Measurements from ENCODE around the gene BLVRA.
"Not testable (repeated sequence)": the region's sequence is repeated elsewhere in the genome, so short reads cannot be mapped to it uniquely, and the experiment has no call there.

Gene BLVRA

GRCh38 chr7:43791665-43792064, 33.2 kb downstream of the BLVRA start:
- no peak overlapping the region for H3K9ac ChIP-seq (ENCODE audit: low read depth, low read length)
- H3K36me3 ChIP-seq (ENCODE audit: control insufficient read depth, insufficient read depth, low read length), result no peaks in the 10 kb centered on the region

GRCh38 chr7:43792471-43793150, 34.1 kb downstream of the BLVRA start:
- Histone ChIP-seq H3K27me3 (ENCODE audit: control insufficient read depth, insufficient read depth, low read length) (no peaks in the 10 kb centered on the region), H3K9me3 (ENCODE audit: control insufficient read depth, insufficient read depth, low read length) (no peaks in the 10 kb centered on the region), H3K4me3 (ENCODE audit: low read depth, low read length) (no peak overlapping the region), H3K4me1 (ENCODE audit: control insufficient read depth, insufficient read depth, low read length) (no peaks in the 10 kb centered on the region), H3K36me3 (ENCODE audit: control insufficient read depth, insufficient read depth, low read length) (no peaks in the 10 kb centered on the region), H3K9ac (ENCODE audit: low read depth, low read length) (no peak overlapping the region)

More at GRCh38 chr7:43791665-43792064, 33.2 kb downstream of the BLVRA start:
- H3K4me1 ChIP-seq (ENCODE audit: control insufficient read depth, insufficient read depth, low read length), result no peaks in the 10 kb centered on the region
- no peaks in the 10 kb centered on the region for H3K9me3 ChIP-seq (ENCODE audit: control insufficient read depth, insufficient read depth, low read length)
- H3K4me3 ChIP-seq (ENCODE audit: low read depth, low read length), result no peak overlapping the region
- H3K27me3 ChIP-seq (ENCODE audit: control insufficient read depth, insufficient read depth, low read length), result no peaks in the 10 kb centered on the region

GRCh38 chr7:43799605-43800004, 41.1 kb downstream of the BLVRA start:
- no peaks in the 10 kb centered on the region for H3K27me3 ChIP-seq (ENCODE audit: control insufficient read depth, insufficient read depth, low read length)
- no peak overlapping the region for H3K4me3 ChIP-seq (ENCODE audit: low read depth, low read length)
- no peaks in the 10 kb centered on the region for H3K4me1 ChIP-seq (ENCODE audit: control insufficient read depth, insufficient read depth, low read length)
- H3K9ac ChIP-seq (ENCODE audit: low read depth, low read length), result no peak overlapping the region
- no peaks in the 10 kb centered on the region for H3K36me3 ChIP-seq (ENCODE audit: control insufficient read depth, insufficient read depth, low read length)
- H3K9me3 ChIP-seq (ENCODE audit: control insufficient read depth, insufficient read depth, low read length), result no peaks in the 10 kb centered on the region

GRCh38 chr7:43803865-43804264, 45.4 kb downstream of the BLVRA start:
- Histone ChIP-seq H3K9ac (ENCODE audit: low read depth, low read length) (no peak overlapping the region), H3K27me3 (ENCODE audit: control insufficient read depth, insufficient read depth, low read length) (no peaks in the 10 kb centered on the region), H3K4me3 (ENCODE audit: low read depth, low read length) (no peak overlapping the region), H3K36me3 (ENCODE audit: control insufficient read depth, insufficient read depth, low read length) (peaks cover 10% of the 10 kb centered on the region), H3K4me1 (ENCODE audit: control insufficient read depth, insufficient read depth, low read length) (no peaks in the 10 kb centered on the region), H3K9me3 (ENCODE audit: control insufficient read depth, insufficient read depth, low read length) (no peaks in the 10 kb centered on the region)

- no peaks in the 10 kb centered on the region for H3K9me3 ChIP-seq (ENCODE audit: control insufficient read depth, insufficient read depth, low read length)
- H3K4me1 ChIP-seq (ENCODE audit: control insufficient read depth, insufficient read depth, low read length), result no peaks in the 10 kb centered on the region
- H3K9ac ChIP-seq (ENCODE audit: low read depth, low read length), result no peak overlapping the region
- no peak overlapping the region for H3K4me3 ChIP-seq (ENCODE audit: low read depth, low read length)
- peaks cover 10% of the 10 kb centered on the region for H3K36me3 ChIP-seq (ENCODE audit: control insufficient read depth, insufficient read depth, low read length)
- H3K27me3 ChIP-seq (ENCODE audit: control insufficient read depth, insufficient read depth, low read length), result no peaks in the 10 kb centered on the region
These were observed 49.9 kb downstream of the BLVRA start for GRCh38 chr7:43808410-43808809.

- not testable (repeated sequence) for H3K9ac ChIP-seq (ENCODE audit: low read depth, low read length); H3K9me3 ChIP-seq (ENCODE audit: control insufficient read depth, insufficient read depth, low read length)
These were observed 51.9 kb downstream of the BLVRA start for GRCh38 chr7:43810195-43810941.

GRCh38 chr7:43815373-43815772, 56.9 kb downstream of the BLVRA start:
- no peaks in the 10 kb centered on the region for H3K9me3 ChIP-seq (ENCODE audit: control insufficient read depth, insufficient read depth, low read length)
- no peaks in the 10 kb centered on the region for H3K36me3 ChIP-seq (ENCODE audit: control insufficient read depth, insufficient read depth, low read length)
- no peak overlapping the region for H3K4me3 ChIP-seq (ENCODE audit: low read depth, low read length)
- no peak overlapping the region for H3K9ac ChIP-seq (ENCODE audit: low read depth, low read length)
- no peaks in the 10 kb centered on the region for H3K27me3 ChIP-seq (ENCODE audit: control insufficient read depth, insufficient read depth, low read length)
- peaks cover 10% of the 10 kb centered on the region for H3K4me1 ChIP-seq (ENCODE audit: control insufficient read depth, insufficient read depth, low read length)

More at GRCh38 chr7:43810195-43810941, 51.9 kb downstream of the BLVRA start:
- not testable (repeated sequence) for H3K4me3 ChIP-seq (ENCODE audit: low read depth, low read length); H3K4me1 ChIP-seq (ENCODE audit: control insufficient read depth, insufficient read depth, low read length); H3K27me3 ChIP-seq (ENCODE audit: control insufficient read depth, insufficient read depth, low read length); H3K36me3 ChIP-seq (ENCODE audit: control insufficient read depth, insufficient read depth, low read length)

GRCh38 chr7:43816046-43816797, 57.7 kb downstream of the BLVRA start:
- not testable (repeated sequence) for H3K4me3 ChIP-seq (ENCODE audit: low read depth, low read length); H3K36me3 ChIP-seq (ENCODE audit: control insufficient read depth, insufficient read depth, low read length); H3K27me3 ChIP-seq (ENCODE audit: control insufficient read depth, insufficient read depth, low read length); H3K9ac ChIP-seq (ENCODE audit: low read depth, low read length); H3K9me3 ChIP-seq (ENCODE audit: control insufficient read depth, insufficient read depth, low read length)
- peaks cover 10% of the 10 kb centered on the region for H3K4me1 ChIP-seq (ENCODE audit: control insufficient read depth, insufficient read depth, low read length)

GRCh38 chr7:43823425-43823824, 64.9 kb downstream of the BLVRA start:
- not testable (repeated sequence) for H3K36me3 ChIP-seq (ENCODE audit: control insufficient read depth, insufficient read depth, low read length); H3K4me1 ChIP-seq (ENCODE audit: control insufficient read depth, insufficient read depth, low read length); H3K4me3 ChIP-seq (ENCODE audit: low read depth, low read length); H3K9me3 ChIP-seq (ENCODE audit: control insufficient read depth, insufficient read depth, low read length); H3K9ac ChIP-seq (ENCODE audit: low read depth, low read length); H3K27me3 ChIP-seq (ENCODE audit: control insufficient read depth, insufficient read depth, low read length)

- Histone ChIP-seq H3K4me3 (ENCODE audit: low read depth, low read length) (no peak overlapping the region), H3K36me3 (ENCODE audit: control insufficient read depth, insufficient read depth, low read length) (no peaks in the 10 kb centered on the region), H3K9me3 (ENCODE audit: control insufficient read depth, insufficient read depth, low read length) (no peaks in the 10 kb centered on the region), H3K9ac (ENCODE audit: low read depth, low read length) (no peak overlapping the region), H3K4me1 (ENCODE audit: control insufficient read depth, insufficient read depth, low read length) (peaks cover 12% of the 10 kb centered on the region), H3K27me3 (ENCODE audit: control insufficient read depth, insufficient read depth, low read length) (no peaks in the 10 kb centered on the region)
These were observed 65.5 kb downstream of the BLVRA start for GRCh38 chr7:43823941-43824340.

- H3K4me3 ChIP-seq (ENCODE audit: low read depth, low read length); H3K9ac ChIP-seq (ENCODE audit: low read depth, low read length); H3K36me3 ChIP-seq (ENCODE audit: control insufficient read depth, insufficient read depth, low read length); H3K9me3 ChIP-seq (ENCODE audit: control insufficient read depth, insufficient read depth, low read length); H3K27me3 ChIP-seq (ENCODE audit: control insufficient read depth, insufficient read depth, low read length): not testable (repeated sequence)
- H3K4me1 ChIP-seq (ENCODE audit: control insufficient read depth, insufficient read depth, low read length), result peaks cover 15% of the 10 kb centered on the region
These were observed 66.0 kb downstream of the BLVRA start for GRCh38 chr7:43824513-43824912.

- H3K9ac ChIP-seq (ENCODE audit: low read depth, low read length), result no peak overlapping the region
- H3K27me3 ChIP-seq (ENCODE audit: control insufficient read depth, insufficient read depth, low read length), result no peaks in the 10 kb centered on the region
- H3K4me3 ChIP-seq (ENCODE audit: low read depth, low read length), result no peak overlapping the region
- peaks cover 15% of the 10 kb centered on the region for H3K4me1 ChIP-seq (ENCODE audit: control insufficient read depth, insufficient read depth, low read length)
- no peaks in the 10 kb centered on the region for H3K36me3 ChIP-seq (ENCODE audit: control insufficient read depth, insufficient read depth, low read length)
- H3K9me3 ChIP-seq (ENCODE audit: control insufficient read depth, insufficient read depth, low read length), result no peaks in the 10 kb centered on the region
These were observed 66.5 kb downstream of the BLVRA start for GRCh38 chr7:43824963-43825362.

Data from iPS-15b (cell line).